ENCODE measurements around the gene KYNU.
A peak's percentile ranks its signal among the peaks of the same experiment; 100 is the strongest.
"Not testable (repeated sequence)": the region's sequence is repeated elsewhere in the genome, so short reads cannot be mapped to it uniquely, and the experiment has no call there.

The KYNU gene

DNA sequence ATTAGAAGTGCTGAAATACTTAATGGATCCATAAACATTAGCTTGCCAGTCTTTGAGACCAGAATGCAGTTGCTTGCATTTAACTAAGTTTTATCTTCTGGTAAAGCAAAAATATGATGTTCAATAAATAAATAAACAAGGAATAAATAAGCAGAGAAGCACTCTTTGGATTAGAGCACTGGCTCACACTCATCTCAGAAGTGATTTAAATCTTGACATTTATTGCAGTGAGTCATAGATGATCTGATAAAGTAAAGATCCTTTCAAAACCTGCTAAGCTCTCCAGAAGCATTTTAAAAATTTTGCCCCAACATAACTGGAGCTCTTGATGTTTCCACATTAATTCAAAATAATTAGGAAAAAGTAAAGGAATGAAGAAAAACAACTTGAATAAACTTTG is 66.8 kb downstream of the KYNU start:
- POLR2A ChIA-PET: no interaction called here
- Histone ChIP-seq H3K4me1 (ENCODE audit: control insufficient read depth, insufficient read depth, low read length) (peaks cover 9% of the 10 kb centered on the region), H3K36me3 (ENCODE audit: control insufficient read depth in 2 of 2, insufficient read depth in 1 of 2, low read length in 2 of 2) (no peaks in the 10 kb centered on the region), H3K27ac (ENCODE audit: extremely low read depth, low read depth, low read length) (no peak overlapping the region), H3K9me3 (ENCODE audit: control insufficient read depth, insufficient read depth, low read depth, low read length) (no peaks in the 10 kb centered on the region), H3K4me3 (ENCODE audit: low read depth, low read length) (no peak overlapping the region)
- TF ChIP-seq ZNF366 (tag by site-specific recombination; conservative IDR thresholded peaks at IDR 0.05): 0 out of 2 replicates have a peak, but pooled peaks have one; percentile 54
- TF ChIP-seq OVOL3 (tag by site-specific recombination; IDR thresholded peaks at IDR 0.05): no peak
- peak; percentile 33; the same call in 1 of the 2 replicates for TF ChIP-seq ZNF843 (tag by site-specific recombination; IDR thresholded peaks at IDR 0.05)
- no peak for TF ChIP-seq ZNF677 (tag by site-specific recombination; IDR thresholded peaks at IDR 0.05)
- TF ChIP-seq, protein P1, sequence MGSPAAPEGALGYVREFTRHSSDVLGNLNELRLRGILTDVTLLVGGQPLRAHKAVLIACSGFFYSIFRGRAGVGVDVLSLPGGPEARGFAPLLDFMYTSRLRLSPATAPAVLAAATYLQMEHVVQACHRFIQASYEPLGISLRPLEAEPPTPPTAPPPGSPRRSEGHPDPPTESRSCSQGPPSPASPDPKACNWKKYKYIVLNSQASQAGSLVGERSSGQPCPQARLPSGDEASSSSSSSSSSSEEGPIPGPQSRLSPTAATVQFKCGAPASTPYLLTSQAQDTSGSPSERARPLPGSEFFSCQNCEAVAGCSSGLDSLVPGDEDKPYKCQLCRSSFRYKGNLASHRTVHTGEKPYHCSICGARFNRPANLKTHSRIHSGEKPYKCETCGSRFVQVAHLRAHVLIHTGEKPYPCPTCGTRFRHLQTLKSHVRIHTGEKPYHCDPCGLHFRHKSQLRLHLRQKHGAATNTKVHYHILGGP (tag by site-specific recombination; IDR thresholded peaks at IDR 0.05): peak; percentile 55; the same call in 1 of the 2 replicates
- TF ChIP-seq, protein P2, sequence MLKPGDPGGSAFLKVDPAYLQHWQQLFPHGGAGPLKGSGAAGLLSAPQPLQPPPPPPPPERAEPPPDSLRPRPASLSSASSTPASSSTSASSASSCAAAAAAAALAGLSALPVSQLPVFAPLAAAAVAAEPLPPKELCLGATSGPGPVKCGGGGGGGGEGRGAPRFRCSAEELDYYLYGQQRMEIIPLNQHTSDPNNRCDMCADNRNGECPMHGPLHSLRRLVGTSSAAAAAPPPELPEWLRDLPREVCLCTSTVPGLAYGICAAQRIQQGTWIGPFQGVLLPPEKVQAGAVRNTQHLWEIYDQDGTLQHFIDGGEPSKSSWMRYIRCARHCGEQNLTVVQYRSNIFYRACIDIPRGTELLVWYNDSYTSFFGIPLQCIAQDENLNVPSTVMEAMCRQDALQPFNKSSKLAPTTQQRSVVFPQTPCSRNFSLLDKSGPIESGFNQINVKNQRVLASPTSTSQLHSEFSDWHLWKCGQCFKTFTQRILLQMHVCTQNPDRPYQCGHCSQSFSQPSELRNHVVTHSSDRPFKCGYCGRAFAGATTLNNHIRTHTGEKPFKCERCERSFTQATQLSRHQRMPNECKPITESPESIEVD (tag by site-specific recombination; IDR thresholded peaks at IDR 0.05): peak; percentile 71
- peak; percentile 25; the same call in 1 of the 2 replicates for TF ChIP-seq OSR2 (tag by site-specific recombination; IDR thresholded peaks at IDR 0.05)
- TF ChIP-seq HOXD13 (CRISPR knock-in tag; IDR thresholded peaks at IDR 0.05; ENCODE audit: borderline replicate concordance): no peak
- CTCF ChIA-PET: interaction anchor here (1.4 kb wide), 1 partner anchor 37 kb away, joined by 6 read pairs; no protein-coding TSS in a partner anchor

DNA sequence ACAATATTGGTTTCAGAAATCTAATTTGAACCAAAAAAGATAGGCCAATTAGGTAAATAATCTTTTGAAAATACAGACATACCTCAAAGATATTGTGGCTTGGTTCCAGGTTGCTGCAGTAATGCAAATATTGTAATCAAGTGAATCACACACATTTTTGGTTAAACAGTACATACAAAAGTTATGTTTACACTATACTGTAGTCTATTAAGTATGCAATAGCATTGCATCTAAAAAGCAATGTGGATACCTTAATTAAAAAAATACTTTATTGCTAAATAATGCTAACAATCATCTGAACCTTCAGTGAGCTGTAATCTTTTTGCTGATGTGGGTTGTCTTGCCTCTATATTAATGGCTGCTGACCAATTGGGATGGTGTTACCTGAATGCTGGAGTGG is 67.3 kb downstream of the KYNU start:
- H3K9me3 ChIP-seq (ENCODE audit: control insufficient read depth, insufficient read depth, low read depth, low read length): no peaks in the 10 kb centered on the region
- H3K4me1 ChIP-seq (ENCODE audit: control insufficient read depth, insufficient read depth, low read length): peaks cover 9% of the 10 kb centered on the region
- no peak overlapping the region for H3K4me3 ChIP-seq (ENCODE audit: low read depth, low read length)
- H3K27ac ChIP-seq (ENCODE audit: extremely low read depth, low read depth, low read length): no peak overlapping the region
- CTCF ChIA-PET: interaction anchor here (1.4 kb wide), 1 partner anchor 36 kb away, joined by 6 read pairs; no protein-coding TSS in a partner anchor
- H3K36me3 ChIP-seq (ENCODE audit: control insufficient read depth in 2 of 2, insufficient read depth in 1 of 2, low read length in 2 of 2): no peaks in the 10 kb centered on the region
- POLR2A ChIA-PET: no interaction called here
- no peak for TF ChIP-seq ZBTB48 (tag by site-specific recombination; IDR thresholded peaks at IDR 0.05)
- TF ChIP-seq ZNF214 (tag by site-specific recombination; IDR thresholded peaks at IDR 0.05; ENCODE audit: borderline replicate concordance): no peak

DNA sequence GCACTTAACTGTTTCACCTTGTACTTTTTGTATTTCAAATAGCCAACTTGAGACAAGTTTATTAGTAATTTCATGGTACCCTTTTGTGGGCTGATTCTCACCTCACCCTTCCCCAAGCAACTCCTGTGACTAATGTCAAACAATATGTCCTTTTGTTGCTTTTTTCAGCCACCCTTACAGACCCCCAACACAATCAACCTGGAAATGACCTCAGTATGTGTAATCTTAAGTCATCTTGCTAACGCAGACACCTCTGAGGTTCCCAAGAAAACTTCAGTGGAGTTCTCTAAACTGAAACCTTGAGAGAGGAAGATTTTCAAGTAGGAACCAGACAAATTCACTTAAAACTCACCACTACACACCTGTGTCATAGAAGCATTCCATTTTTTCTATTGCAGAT is 69.5 kb downstream of the KYNU start:
- H3K36me3 ChIP-seq (ENCODE audit: control insufficient read depth in 2 of 2, insufficient read depth in 1 of 2, low read length in 2 of 2): no peaks in the 10 kb centered on the region
- ChIA-PET CTCF (interaction anchor here (0.6 kb wide), 1 partner anchor 207 kb away, joined by 3 read pairs; no protein-coding TSS in a partner anchor), POLR2A (no interaction called here)
- no peak for TF ChIP-seq ZNF175 (tag by site-specific recombination; IDR thresholded peaks at IDR 0.05)
- TF ChIP-seq ZNF768 (tag by site-specific recombination; IDR thresholded peaks at IDR 0.05): no peak
- no peak for TF ChIP-seq ZNF350 (tag by site-specific recombination; IDR thresholded peaks at IDR 0.05)
- TF ChIP-seq HOXA7 (CRISPR knock-in tag; IDR thresholded peaks at IDR 0.05; ENCODE audit: borderline replicate concordance): no peak
- TF ChIP-seq ZNF530 (tag by site-specific recombination; IDR thresholded peaks at IDR 0.05; ENCODE audit: low read depth): no peak
- TF ChIP-seq ZNF596 (tag by site-specific recombination; IDR thresholded peaks at IDR 0.05): no peak
- TF ChIP-seq, protein P3, sequence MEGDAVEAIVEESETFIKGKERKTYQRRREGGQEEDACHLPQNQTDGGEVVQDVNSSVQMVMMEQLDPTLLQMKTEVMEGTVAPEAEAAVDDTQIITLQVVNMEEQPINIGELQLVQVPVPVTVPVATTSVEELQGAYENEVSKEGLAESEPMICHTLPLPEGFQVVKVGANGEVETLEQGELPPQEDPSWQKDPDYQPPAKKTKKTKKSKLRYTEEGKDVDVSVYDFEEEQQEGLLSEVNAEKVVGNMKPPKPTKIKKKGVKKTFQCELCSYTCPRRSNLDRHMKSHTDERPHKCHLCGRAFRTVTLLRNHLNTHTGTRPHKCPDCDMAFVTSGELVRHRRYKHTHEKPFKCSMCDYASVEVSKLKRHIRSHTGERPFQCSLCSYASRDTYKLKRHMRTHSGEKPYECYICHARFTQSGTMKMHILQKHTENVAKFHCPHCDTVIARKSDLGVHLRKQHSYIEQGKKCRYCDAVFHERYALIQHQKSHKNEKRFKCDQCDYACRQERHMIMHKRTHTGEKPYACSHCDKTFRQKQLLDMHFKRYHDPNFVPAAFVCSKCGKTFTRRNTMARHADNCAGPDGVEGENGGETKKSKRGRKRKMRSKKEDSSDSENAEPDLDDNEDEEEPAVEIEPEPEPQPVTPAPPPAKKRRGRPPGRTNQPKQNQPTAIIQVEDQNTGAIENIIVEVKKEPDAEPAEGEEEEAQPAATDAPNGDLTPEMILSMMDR (tag by site-specific recombination; IDR thresholded peaks at IDR 0.05): no peak
- TF ChIP-seq SCRT1 (tag by site-specific recombination; IDR thresholded peaks at IDR 0.05; ENCODE audit: borderline replicate concordance): no peak
- TF ChIP-seq ZNF133 (tag by site-specific recombination; IDR thresholded peaks at IDR 0.05): no peak
- TF ChIP-seq, protein P4, sequence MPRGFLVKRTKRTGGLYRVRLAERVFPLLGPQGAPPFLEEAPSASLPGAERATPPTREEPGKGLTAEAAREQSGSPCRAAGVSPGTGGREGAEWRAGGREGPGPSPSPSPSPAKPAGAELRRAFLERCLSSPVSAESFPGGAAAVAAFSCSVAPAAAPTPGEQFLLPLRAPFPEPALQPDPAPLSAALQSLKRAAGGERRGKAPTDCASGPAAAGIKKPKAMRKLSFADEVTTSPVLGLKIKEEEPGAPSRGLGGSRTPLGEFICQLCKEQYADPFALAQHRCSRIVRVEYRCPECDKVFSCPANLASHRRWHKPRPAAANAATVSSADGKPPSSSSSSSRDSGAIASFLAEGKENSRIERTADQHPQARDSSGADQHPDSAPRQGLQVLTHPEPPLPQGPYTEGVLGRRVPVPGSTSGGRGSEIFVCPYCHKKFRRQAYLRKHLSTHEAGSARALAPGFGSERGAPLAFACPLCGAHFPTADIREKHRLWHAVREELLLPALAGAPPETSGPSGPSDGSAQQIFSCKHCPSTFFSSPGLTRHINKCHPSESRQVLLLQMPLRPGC (tag by site-specific recombination; IDR thresholded peaks at IDR 0.05): no peak
- no peak for TF ChIP-seq ZNF335 (tag by site-specific recombination; conservative IDR thresholded peaks at IDR 0.05)
- TF ChIP-seq ZNF837 (tag by site-specific recombination; IDR thresholded peaks at IDR 0.05): no peak
- TF ChIP-seq MZF1 (tag by site-specific recombination; IDR thresholded peaks at IDR 0.05; ENCODE audit: borderline replicate concordance): no peak
- no peak for TF ChIP-seq ZNF830 (tag by site-specific recombination; IDR thresholded peaks at IDR 0.05; ENCODE audit: low read depth)
- peaks cover 9% of the 10 kb centered on the region for H3K4me1 ChIP-seq (ENCODE audit: control insufficient read depth, insufficient read depth, low read length)
- no peaks in the 10 kb centered on the region for H3K9me3 ChIP-seq (ENCODE audit: control insufficient read depth, insufficient read depth, low read depth, low read length)
- no peak overlapping the region for H3K4me3 ChIP-seq (ENCODE audit: low read depth, low read length)
- no peak overlapping the region for H3K27ac ChIP-seq (ENCODE audit: extremely low read depth, low read depth, low read length)

DNA sequence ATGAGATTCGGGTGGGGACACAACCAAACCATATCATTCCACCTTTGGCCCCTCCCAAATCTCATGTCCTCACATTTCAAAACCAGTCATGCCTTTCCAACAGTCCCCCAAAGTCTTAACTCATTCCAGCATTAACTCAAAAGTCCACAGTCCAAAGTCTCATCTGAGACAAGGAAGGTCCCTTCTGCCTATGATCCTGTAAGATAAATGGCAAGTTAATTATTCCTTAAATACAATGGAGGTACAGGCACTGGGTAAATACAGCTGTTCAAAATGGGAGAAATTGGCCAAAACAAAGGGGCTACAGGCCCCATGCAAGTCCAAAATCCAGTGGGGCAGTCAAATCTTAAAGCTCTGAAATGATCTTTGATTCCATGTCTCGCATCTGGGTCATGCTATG is 71.3 kb downstream of the KYNU start:
- POLR2A ChIA-PET: not testable (repeated sequence)

More for the DNA sequence above, 71.3 kb downstream of the KYNU start:
- H3K4me1 ChIP-seq (ENCODE audit: control insufficient read depth, insufficient read depth, low read length): peaks cover 15% of the 10 kb centered on the region
- H3K4me3 ChIP-seq (ENCODE audit: low read depth, low read length); H3K36me3 ChIP-seq (ENCODE audit: control insufficient read depth in 2 of 2, insufficient read depth in 1 of 2, low read length in 2 of 2); CTCF ChIA-PET; H3K9me3 ChIP-seq (ENCODE audit: control insufficient read depth, insufficient read depth, low read depth, low read length); H3K27ac ChIP-seq (ENCODE audit: extremely low read depth, low read depth, low read length): not testable (repeated sequence)

Data from HEK293 (cell line).